ENCODE measurements around the gene SKP1. TPM values are rescaled to one million over a fixed set of nuclear protein-coding genes. Genes with fewer than 3 reads are reported as not detected.
"Not testable (repeated sequence)": the region's sequence is repeated elsewhere in the genome, so short reads cannot be mapped to it uniquely, and the experiment has no call there.

The SKP1 gene
- total and polyA plus RNA-seq, 2 donors = 332 to 387 TPM

DNA sequence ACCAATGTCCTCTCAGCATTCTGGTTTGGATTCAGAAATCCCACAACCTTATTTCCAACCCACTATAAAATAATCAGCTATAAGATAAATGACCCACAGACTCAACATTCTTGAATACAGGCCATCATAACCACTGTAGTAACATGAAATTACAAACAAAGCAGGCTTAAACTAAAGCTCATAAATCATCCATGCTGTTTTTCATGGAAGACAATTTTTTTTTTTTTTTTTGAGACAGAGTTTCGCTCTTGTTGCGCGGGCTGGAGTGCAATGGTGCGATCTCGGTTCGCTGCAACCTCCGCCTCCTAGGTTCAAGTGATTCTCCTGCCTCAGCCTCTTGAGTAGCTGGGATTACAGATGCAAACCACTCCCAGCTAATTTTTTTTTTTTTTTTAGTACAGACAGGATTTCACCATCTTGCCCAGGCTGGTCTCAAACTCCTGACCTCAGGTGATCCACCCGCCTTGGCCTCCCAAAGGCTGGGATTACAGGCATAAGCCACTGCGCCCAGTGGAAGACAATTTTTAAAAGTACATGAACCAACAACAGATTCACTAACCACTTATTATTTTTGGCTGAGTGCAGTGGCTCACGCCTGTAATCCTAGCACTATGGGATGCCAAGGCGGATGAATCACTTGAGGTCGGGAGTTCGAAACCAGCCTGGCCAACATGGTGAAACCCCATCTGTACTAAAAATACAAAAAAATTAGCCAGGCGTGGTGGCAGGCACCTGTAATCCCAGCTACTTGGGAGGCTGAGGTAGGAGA lies 34.7 kb upstream of the SKP1 start:
- not testable (repeated sequence) for H3K4me1 ChIP-seq (ENCODE audit: control insufficient read depth in 2 of 2, insufficient read depth in 2 of 2, low read length in 2 of 2); DNase-seq (ENCODE audit: low read depth in 6 of 9, low spot score in 9 of 9)
- 97% methylated on average over 14 of the region's 14 CpGs for WGBS

DNA sequence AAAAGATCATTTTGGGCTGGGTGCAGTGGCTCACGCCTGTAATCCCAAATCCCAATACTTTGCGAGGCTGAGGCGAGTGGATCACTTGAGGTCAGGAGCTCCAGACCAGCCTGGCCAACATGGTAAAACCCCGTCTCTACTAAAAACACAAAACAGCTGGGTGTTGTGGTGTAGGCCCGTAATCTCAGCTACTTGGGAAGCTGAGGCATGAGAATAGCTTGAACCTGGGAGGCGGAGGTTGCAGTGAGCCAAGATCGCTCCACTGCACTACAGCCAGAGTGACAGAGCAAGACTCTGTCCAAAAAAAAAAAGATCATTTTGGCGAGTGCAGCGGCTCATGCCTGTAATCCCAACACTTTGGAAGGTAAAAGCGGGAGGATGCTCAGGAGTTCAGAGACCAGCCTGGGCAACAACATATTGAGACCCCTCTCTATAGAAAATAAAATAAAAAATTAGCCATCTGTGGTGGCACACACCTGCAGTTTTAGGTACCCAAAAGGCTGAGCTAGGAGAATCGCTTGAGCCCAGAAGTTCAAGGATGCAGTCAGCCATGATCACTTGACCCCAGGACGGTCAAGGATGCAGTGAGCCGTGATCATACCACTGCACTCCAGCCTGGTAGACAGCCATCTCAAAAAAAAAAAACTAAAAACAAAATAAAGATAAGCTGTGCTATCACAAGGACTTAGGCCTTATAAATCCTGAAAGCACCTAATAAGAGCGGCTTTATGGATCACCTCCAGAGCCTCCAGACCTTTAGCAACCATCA lies 32.9 kb upstream of the SKP1 start:
- H3K27ac ChIP-seq (ENCODE audit: low read depth in 1 of 2, low read length in 1 of 2) = no peak overlapping the region
- H3K36me3 ChIP-seq (ENCODE audit: control insufficient read depth in 2 of 2, insufficient read depth in 2 of 2, low read length in 1 of 2) = peaks cover 16 to 37% of the 10 kb centered on the region in 2 donors
- DNase-seq (ENCODE audit: low read depth in 6 of 9, low spot score in 9 of 9) = no peak
- peaks cover 0 to 4% of the 10 kb centered on the region in 2 donors for H3K4me1 ChIP-seq (ENCODE audit: control insufficient read depth in 2 of 2, insufficient read depth in 2 of 2, low read length in 2 of 2)
- no peaks in the 10 kb centered on the region for H3K27me3 ChIP-seq (ENCODE audit: control insufficient read depth in 2 of 2, insufficient read depth in 1 of 2, low read length in 1 of 2)
- H3K9me3 ChIP-seq (ENCODE audit: control insufficient read depth in 2 of 2, insufficient read depth in 1 of 2, low read length in 1 of 2) = peaks cover 0 to 2% of the 10 kb centered on the region in 2 donors
- H3K4me3 ChIP-seq (ENCODE audit: low read length in 2 of 2) = no peak overlapping the region
- WGBS = 89% methylated on average over 14 of the region's 14 CpGs

More for the DNA sequence above, 34.7 kb upstream of the SKP1 start:
- not testable (repeated sequence) for H3K4me3 ChIP-seq (ENCODE audit: low read length in 2 of 2); H3K27me3 ChIP-seq (ENCODE audit: control insufficient read depth in 2 of 2, insufficient read depth in 1 of 2, low read length in 1 of 2); H3K9me3 ChIP-seq (ENCODE audit: control insufficient read depth in 2 of 2, insufficient read depth in 1 of 2, low read length in 1 of 2); H3K27ac ChIP-seq (ENCODE audit: low read depth in 1 of 2, low read length in 1 of 2)
- H3K36me3 ChIP-seq (ENCODE audit: control insufficient read depth in 2 of 2, insufficient read depth in 2 of 2, low read length in 1 of 2) = peaks cover 12 to 22% of the 10 kb centered on the region in 2 donors

DNA sequence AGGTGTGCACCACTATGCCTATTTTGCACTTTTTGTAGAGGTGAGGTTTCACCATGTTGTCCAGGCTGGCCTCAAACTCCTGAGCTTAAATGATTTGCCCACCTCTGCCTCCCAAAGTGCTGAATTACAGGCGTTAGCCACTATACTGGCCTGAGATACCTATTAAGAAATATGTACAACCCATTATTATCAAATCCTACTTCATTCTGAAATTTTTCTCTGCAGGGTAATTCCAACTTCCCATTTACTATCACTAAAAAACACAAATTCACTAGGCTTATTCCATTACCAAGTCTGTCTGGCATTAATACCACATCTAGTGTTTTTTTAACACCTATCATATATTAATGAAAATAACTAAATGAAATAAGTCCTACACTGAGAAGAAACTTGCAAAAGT lies 30.9 kb upstream of the SKP1 start:
- H3K4me3 ChIP-seq (ENCODE audit: low read length in 2 of 2) = no peak overlapping the region
- DNase-seq (ENCODE audit: low read depth in 6 of 9, low spot score in 9 of 9) = no peak
- no peaks in the 10 kb centered on the region for H3K27me3 ChIP-seq (ENCODE audit: control insufficient read depth in 2 of 2, insufficient read depth in 1 of 2, low read length in 1 of 2)
- H3K4me1 ChIP-seq (ENCODE audit: control insufficient read depth in 2 of 2, insufficient read depth in 2 of 2, low read length in 2 of 2) = peaks cover 0 to 4% of the 10 kb centered on the region in 2 donors
- H3K9me3 ChIP-seq (ENCODE audit: control insufficient read depth in 2 of 2, insufficient read depth in 1 of 2, low read length in 1 of 2) = no peaks in the 10 kb centered on the region
- H3K27ac ChIP-seq (ENCODE audit: low read depth in 1 of 2, low read length in 1 of 2) = no peak overlapping the region
- H3K36me3 ChIP-seq (ENCODE audit: control insufficient read depth in 2 of 2, insufficient read depth in 2 of 2, low read length in 1 of 2) = peaks cover 20 to 48% of the 10 kb centered on the region in 2 donors
- WGBS = 94% methylated on average over 1 of the region's 1 CpG

DNA sequence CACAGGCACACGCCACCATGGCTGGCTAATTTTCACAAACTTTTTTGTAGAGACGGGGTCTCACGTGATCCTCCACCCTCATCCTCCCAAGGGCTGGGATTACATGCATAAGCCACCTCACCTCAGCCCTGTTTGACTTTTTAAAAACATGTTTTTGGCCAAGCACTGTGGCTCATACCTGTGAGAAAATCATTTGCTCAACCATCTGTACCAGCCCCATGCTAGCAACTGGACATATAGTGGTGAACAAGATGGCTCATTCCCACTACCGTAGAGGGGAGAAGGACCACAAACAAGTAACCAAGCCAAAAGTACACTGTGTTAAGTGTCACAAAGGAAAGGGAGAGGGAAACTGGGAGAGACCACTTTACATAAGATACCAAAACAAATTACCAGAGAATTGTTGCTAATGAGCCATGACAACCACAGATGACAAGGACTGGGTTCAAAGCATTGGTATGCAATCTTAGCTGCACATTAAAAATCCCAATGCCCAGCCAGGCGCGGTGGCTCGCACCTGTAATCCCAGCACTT lies 29.9 kb upstream of the SKP1 start:
- H3K4me1 ChIP-seq (ENCODE audit: control insufficient read depth in 2 of 2, insufficient read depth in 2 of 2, low read length in 2 of 2) = peaks cover 0 to 4% of the 10 kb centered on the region in 2 donors
- no peak for DNase-seq (ENCODE audit: low read depth in 6 of 9, low spot score in 9 of 9)
- no peaks in the 10 kb centered on the region for H3K27me3 ChIP-seq (ENCODE audit: control insufficient read depth in 2 of 2, insufficient read depth in 1 of 2, low read length in 1 of 2)
- H3K36me3 ChIP-seq (ENCODE audit: control insufficient read depth in 2 of 2, insufficient read depth in 2 of 2, low read length in 1 of 2) = peaks cover 23 to 55% of the 10 kb centered on the region in 2 donors
- H3K27ac ChIP-seq (ENCODE audit: low read depth in 1 of 2, low read length in 1 of 2) = no peak overlapping the region
- no peaks in the 10 kb centered on the region for H3K9me3 ChIP-seq (ENCODE audit: control insufficient read depth in 2 of 2, insufficient read depth in 1 of 2, low read length in 1 of 2)
- 84% methylated on average over 7 of the region's 7 CpGs for WGBS
- no peak overlapping the region for H3K4me3 ChIP-seq (ENCODE audit: low read length in 2 of 2)

DNA sequence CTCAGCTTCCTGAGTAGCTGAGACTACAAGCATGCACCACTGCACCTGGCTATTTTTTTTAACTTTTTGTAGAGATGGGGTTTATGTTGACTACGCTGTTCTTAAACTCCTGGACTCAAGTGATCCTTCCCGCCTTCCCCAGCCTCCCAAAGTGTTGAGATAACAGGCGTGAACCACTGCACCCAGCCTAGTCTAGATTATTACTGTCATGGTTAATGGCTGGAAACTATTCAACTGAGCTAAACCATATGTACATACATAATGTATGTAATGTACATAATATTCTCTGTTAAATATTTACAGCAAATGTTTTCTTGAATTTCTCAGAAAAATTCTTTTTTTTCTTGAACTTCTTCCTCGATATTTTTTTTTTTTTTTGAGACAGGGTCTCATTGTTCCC lies 27.8 kb upstream of the SKP1 start:
- no peak for DNase-seq (ENCODE audit: low read depth in 6 of 9, low spot score in 9 of 9)
- WGBS = 98% methylated on average over 4 of the region's 4 CpGs
- Histone ChIP-seq H3K4me3 (ENCODE audit: low read length in 2 of 2) (no peak overlapping the region), H3K36me3 (ENCODE audit: control insufficient read depth in 2 of 2, insufficient read depth in 2 of 2, low read length in 1 of 2) (peaks cover 39 to 70% of the 10 kb centered on the region in 2 donors), H3K4me1 (ENCODE audit: control insufficient read depth in 2 of 2, insufficient read depth in 2 of 2, low read length in 2 of 2) (peaks cover 0 to 4% of the 10 kb centered on the region in 2 donors), H3K27ac (ENCODE audit: low read depth in 1 of 2, low read length in 1 of 2) (no peak overlapping the region), H3K27me3 (ENCODE audit: control insufficient read depth in 2 of 2, insufficient read depth in 1 of 2, low read length in 1 of 2) (no peaks in the 10 kb centered on the region), H3K9me3 (ENCODE audit: control insufficient read depth in 2 of 2, insufficient read depth in 1 of 2, low read length in 1 of 2) (no peaks in the 10 kb centered on the region)

DNA sequence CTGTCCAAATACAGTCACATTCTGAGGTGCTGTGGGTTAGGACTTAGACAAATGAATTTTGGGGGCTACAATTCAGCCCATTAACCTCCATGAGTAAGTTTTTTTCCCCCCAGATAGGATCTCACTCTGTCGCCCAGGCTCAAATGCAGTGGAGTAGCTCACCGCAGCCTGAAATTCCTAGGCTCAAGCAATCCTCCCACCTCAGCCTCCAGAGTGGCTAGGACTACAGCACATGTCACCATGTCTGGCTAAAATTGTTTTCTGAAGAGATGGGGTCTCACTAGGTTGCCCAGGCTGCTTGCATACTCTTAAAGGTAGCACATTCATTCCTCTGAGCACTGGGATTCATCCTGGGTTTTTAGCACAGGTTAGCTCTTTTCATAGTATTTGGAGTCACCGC lies 26.9 kb upstream of the SKP1 start:
- H3K4me3 ChIP-seq (ENCODE audit: low read length in 2 of 2) = no peak overlapping the region
- no peak for DNase-seq (ENCODE audit: low read depth in 6 of 9, low spot score in 9 of 9)
- 96% methylated on average over 3 of the region's 3 CpGs for WGBS
- no peaks in the 10 kb centered on the region for H3K4me1 ChIP-seq (ENCODE audit: control insufficient read depth in 2 of 2, insufficient read depth in 2 of 2, low read length in 2 of 2)
- no peak overlapping the region for H3K27ac ChIP-seq (ENCODE audit: low read depth in 1 of 2, low read length in 1 of 2)
- H3K9me3 ChIP-seq (ENCODE audit: control insufficient read depth in 2 of 2, insufficient read depth in 1 of 2, low read length in 1 of 2) = no peaks in the 10 kb centered on the region
- no peaks in the 10 kb centered on the region for H3K27me3 ChIP-seq (ENCODE audit: control insufficient read depth in 2 of 2, insufficient read depth in 1 of 2, low read length in 1 of 2)
- peaks cover 41 to 76% of the 10 kb centered on the region in 2 donors for H3K36me3 ChIP-seq (ENCODE audit: control insufficient read depth in 2 of 2, insufficient read depth in 2 of 2, low read length in 1 of 2)

DNA sequence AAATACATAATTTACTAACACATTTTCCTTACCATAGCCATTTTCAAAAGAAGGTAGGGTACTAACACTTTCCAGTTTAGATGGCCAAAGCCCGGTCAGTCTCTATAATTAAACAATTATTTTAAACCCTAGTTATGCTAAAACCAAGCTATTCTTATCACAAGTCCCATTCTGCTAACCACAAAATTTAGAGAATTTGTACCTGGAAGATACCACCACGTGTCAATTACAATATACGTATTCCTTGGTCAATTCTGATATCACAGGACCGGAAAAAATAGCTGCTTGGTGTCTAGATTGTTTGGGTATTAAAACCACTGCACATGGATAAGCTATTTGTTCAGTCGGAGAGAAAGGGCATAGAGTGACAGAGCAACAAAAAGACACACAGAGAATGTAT lies 18.9 kb upstream of the SKP1 start:
- H3K4me3 ChIP-seq (ENCODE audit: low read length in 2 of 2) = no peak overlapping the region
- H3K36me3 ChIP-seq (ENCODE audit: control insufficient read depth in 2 of 2, insufficient read depth in 2 of 2, low read length in 1 of 2) = peaks cover 15 to 52% of the 10 kb centered on the region in 2 donors
- 79% methylated on average over 5 of the region's 5 CpGs for WGBS
- no peak for DNase-seq (ENCODE audit: low read depth in 6 of 9, low spot score in 9 of 9)
- H3K4me1 ChIP-seq (ENCODE audit: control insufficient read depth in 2 of 2, insufficient read depth in 2 of 2, low read length in 2 of 2) = no peaks in the 10 kb centered on the region
- H3K9me3 ChIP-seq (ENCODE audit: control insufficient read depth in 2 of 2, insufficient read depth in 1 of 2, low read length in 1 of 2) = no peaks in the 10 kb centered on the region
- no peaks in the 10 kb centered on the region for H3K27me3 ChIP-seq (ENCODE audit: control insufficient read depth in 2 of 2, insufficient read depth in 1 of 2, low read length in 1 of 2)
- H3K27ac ChIP-seq (ENCODE audit: low read depth in 1 of 2, low read length in 1 of 2) = no peak overlapping the region

DNA sequence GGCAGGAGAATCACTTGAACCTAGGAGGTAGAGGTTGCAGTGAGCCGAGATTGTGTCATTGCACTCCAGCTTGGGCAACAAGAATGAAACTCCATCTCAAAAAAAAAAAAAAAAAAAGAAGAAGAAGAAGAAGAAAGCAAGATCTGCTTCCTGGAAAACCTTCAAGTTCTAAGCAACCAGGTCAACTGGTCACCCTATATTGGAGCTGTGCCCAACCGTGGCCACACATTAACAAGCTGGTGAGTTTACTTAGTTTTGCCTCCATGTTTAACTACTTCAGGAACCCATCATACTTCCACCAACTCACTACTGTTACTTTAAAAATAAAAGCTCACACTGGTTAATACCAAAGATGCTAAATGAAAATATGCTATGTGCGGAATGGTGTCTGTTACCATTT lies 12.3 kb upstream of the SKP1 start:
- WGBS = 97% methylated on average over 3 of the region's 3 CpGs
- Histone ChIP-seq H3K27me3 (ENCODE audit: control insufficient read depth in 2 of 2, insufficient read depth in 1 of 2, low read length in 1 of 2) (no peaks in the 10 kb centered on the region), H3K4me1 (ENCODE audit: control insufficient read depth in 2 of 2, insufficient read depth in 2 of 2, low read length in 2 of 2) (no peaks in the 10 kb centered on the region), H3K27ac (ENCODE audit: low read depth in 1 of 2, low read length in 1 of 2) (no peak overlapping the region), H3K36me3 (ENCODE audit: control insufficient read depth in 2 of 2, insufficient read depth in 2 of 2, low read length in 1 of 2) (peaks cover 0 to 4% of the 10 kb centered on the region in 2 donors), H3K4me3 (ENCODE audit: low read length in 2 of 2) (no peak overlapping the region), H3K9me3 (ENCODE audit: control insufficient read depth in 2 of 2, insufficient read depth in 1 of 2, low read length in 1 of 2) (no peaks in the 10 kb centered on the region)
- no peak for DNase-seq (ENCODE audit: low read depth in 6 of 9, low spot score in 9 of 9)

DNA sequence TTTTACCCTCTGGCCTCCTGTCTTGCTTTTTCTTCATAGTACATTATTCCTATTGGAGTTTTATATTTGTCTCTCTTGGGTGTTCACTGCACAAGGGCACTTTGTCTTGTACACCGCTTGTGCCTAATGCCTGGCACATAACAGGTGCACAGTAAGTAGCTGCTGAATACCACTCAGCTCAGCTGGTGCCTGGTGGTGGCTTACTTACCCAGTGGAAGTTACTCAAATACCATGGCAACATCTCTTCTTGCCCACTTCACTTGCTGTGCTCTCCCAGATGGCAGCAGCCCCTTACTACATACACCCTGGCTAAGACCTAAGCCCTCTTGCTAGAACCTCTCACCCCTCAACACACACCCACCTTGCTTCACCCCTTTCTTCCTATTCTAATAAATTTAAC lies 11.3 kb upstream of the SKP1 start:
- no peaks in the 10 kb centered on the region for H3K9me3 ChIP-seq (ENCODE audit: control insufficient read depth in 2 of 2, insufficient read depth in 1 of 2, low read length in 1 of 2)
- 87% methylated on average over 1 of the region's 1 CpG for WGBS
- H3K36me3 ChIP-seq (ENCODE audit: control insufficient read depth in 2 of 2, insufficient read depth in 2 of 2, low read length in 1 of 2) = no peaks in the 10 kb centered on the region
- no peak overlapping the region for H3K4me3 ChIP-seq (ENCODE audit: low read length in 2 of 2)
- no peaks in the 10 kb centered on the region for H3K27me3 ChIP-seq (ENCODE audit: control insufficient read depth in 2 of 2, insufficient read depth in 1 of 2, low read length in 1 of 2)
- DNase-seq (ENCODE audit: low read depth in 6 of 9, low spot score in 9 of 9) = peak in 4 of 9 donors; percentile 10 to 53 (median 18)
- no peaks in the 10 kb centered on the region for H3K4me1 ChIP-seq (ENCODE audit: control insufficient read depth in 2 of 2, insufficient read depth in 2 of 2, low read length in 2 of 2)
- H3K27ac ChIP-seq (ENCODE audit: low read depth in 1 of 2, low read length in 1 of 2) = no peak overlapping the region

All from thymus (tissue), 11 donors.